AG04450 (cell line): ENCODE results near the gene TOR4A. TPM values are rescaled to one million over a fixed set of nuclear protein-coding genes. Genes with fewer than 3 reads are reported as not detected.

ENCODE experiments used
- CTCF ChIA-PET: fragments of 300-600, 350-600 bp; formaldehyde crosslinking; extraction: SDS; loops from one replicate; lab custom pipeline; 2022; ENCODE audit warnings: antibody characterized with exemption, inconsistent platforms; lab: Charles Lee
- POLR2A ChIA-PET: fragments of 350-600 bp; formaldehyde crosslinking; extraction: SDS; loops from one replicate; lab custom pipeline; 2021; ENCODE audit warnings: antibody characterized with exemption, inconsistent platforms; lab: Yijun Ruan, JAX
- DNase-seq: peaks from one replicate; pipeline ENCODE4 v3.0.0-alpha.2; 2011; ENCODE audit warnings: low read depth, low spot score
- H3K27ac ChIP-seq: one replicate; pipeline ENCODE4 v1.5.1; 2012; ENCODE audit warnings: low read depth, low read length, control low read depth
- H3K27me3 ChIP-seq: one replicate; pipeline ENCODE4 v1.6.0; 2012; ENCODE audit warnings: low read length; ENCODE audit not compliant: control insufficient read depth, insufficient read depth
- H3K4me3 ChIP-seq: 2 replicates; pipeline ENCODE4 v1.5.1; 2011; ENCODE audit warnings: mild to moderate bottlenecking, low read depth, low read length, control low read depth
- H3K9me3 ChIP-seq: 2 replicates; pipeline ENCODE4 v1.5.1; 2012; ENCODE audit warnings: low read length; ENCODE audit not compliant: control insufficient read depth, insufficient read depth
- polyA plus RNA-seq: library from polyadenylated mRNA; depleted of rRNA; stranded (reverse); fragments of >200 nt; gene quantifications from 2 replicates; pipeline ENCODE4 v1.2.3, GENCODE V29; 2011
- TF ChIP-seq, protein P1 (sequence below): IDR thresholded peaks from 2 replicates; pipeline ENCODE4 v1.5.1; 2011; ENCODE audit warnings: low read depth, low read length, control low read depth, inconsistent platforms

Gene TOR4A
- polyA plus RNA-seq, 1 experiment: 14.1 TPM

GRCh38 chr9:137297966-137298365, 20.4 kb downstream of the TOR4A start:
- CTCF ChIA-PET: interaction anchor here (0.6 kb wide), 1 partner anchor 803 kb away, joined by 3 read pairs; no protein-coding TSS in a partner anchor
- no peak overlapping the region for H3K27ac ChIP-seq
- TF ChIP-seq, protein P1, sequence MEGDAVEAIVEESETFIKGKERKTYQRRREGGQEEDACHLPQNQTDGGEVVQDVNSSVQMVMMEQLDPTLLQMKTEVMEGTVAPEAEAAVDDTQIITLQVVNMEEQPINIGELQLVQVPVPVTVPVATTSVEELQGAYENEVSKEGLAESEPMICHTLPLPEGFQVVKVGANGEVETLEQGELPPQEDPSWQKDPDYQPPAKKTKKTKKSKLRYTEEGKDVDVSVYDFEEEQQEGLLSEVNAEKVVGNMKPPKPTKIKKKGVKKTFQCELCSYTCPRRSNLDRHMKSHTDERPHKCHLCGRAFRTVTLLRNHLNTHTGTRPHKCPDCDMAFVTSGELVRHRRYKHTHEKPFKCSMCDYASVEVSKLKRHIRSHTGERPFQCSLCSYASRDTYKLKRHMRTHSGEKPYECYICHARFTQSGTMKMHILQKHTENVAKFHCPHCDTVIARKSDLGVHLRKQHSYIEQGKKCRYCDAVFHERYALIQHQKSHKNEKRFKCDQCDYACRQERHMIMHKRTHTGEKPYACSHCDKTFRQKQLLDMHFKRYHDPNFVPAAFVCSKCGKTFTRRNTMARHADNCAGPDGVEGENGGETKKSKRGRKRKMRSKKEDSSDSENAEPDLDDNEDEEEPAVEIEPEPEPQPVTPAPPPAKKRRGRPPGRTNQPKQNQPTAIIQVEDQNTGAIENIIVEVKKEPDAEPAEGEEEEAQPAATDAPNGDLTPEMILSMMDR: no peak
- POLR2A ChIA-PET: interaction anchor here (0.5 kb wide), 1 partner anchor 158 kb away, joined by 7 read pairs; no protein-coding TSS in a partner anchor
- H3K9me3 ChIP-seq: peaks cover 11% of the 10 kb centered on the region
- DNase-seq: no peak
- no peak overlapping the region for H3K4me3 ChIP-seq
- H3K27me3 ChIP-seq: peaks cover 39% of the 10 kb centered on the region

- no peak for DNase-seq
- TF ChIP-seq, protein P1: no peak
- Histone ChIP-seq H3K4me3 (no peak overlapping the region), H3K27me3 (peaks cover 39% of the 10 kb centered on the region), H3K27ac (no peak overlapping the region), H3K9me3 (peaks cover 11% of the 10 kb centered on the region)
- ChIA-PET POLR2A (interaction anchor here (0.5 kb wide), 1 partner anchor 158 kb away, joined by 7 read pairs; no protein-coding TSS in a partner anchor), CTCF (no interaction called here)
These were observed 21.1 kb downstream of the TOR4A start for GRCh38 chr9:137298401-137299202.

GRCh38 chr9:137299203-137299565, 21.7 kb downstream of the TOR4A start:
- Histone ChIP-seq H3K27ac (no peak overlapping the region), H3K27me3 (peaks cover 39% of the 10 kb centered on the region), H3K4me3 (no peak overlapping the region), H3K9me3 (peaks cover 9% of the 10 kb centered on the region)
- TF ChIP-seq, protein P1: no peak
- no peak for DNase-seq
- POLR2A ChIA-PET: no interaction called here
- CTCF ChIA-PET: interaction anchor here (0.7 kb wide), 1 partner anchor 110 kb away, joined by 3 read pairs; no protein-coding TSS in a partner anchor

GRCh38 chr9:137299938-137300337, 22.4 kb downstream of the TOR4A start:
- POLR2A ChIA-PET: no interaction called here
- Histone ChIP-seq H3K9me3 (peaks cover 2% of the 10 kb centered on the region; the same call in 1 of the 2 replicates), H3K27ac (no peak overlapping the region), H3K27me3 (peaks cover 36% of the 10 kb centered on the region), H3K4me3 (no peak overlapping the region)
- TF ChIP-seq, protein P1: no peak
- DNase-seq: no peak
- CTCF ChIA-PET: interaction anchor here (0.7 kb wide), 1 partner anchor 110 kb away, joined by 3 read pairs; no protein-coding TSS in a partner anchor

DNA sequence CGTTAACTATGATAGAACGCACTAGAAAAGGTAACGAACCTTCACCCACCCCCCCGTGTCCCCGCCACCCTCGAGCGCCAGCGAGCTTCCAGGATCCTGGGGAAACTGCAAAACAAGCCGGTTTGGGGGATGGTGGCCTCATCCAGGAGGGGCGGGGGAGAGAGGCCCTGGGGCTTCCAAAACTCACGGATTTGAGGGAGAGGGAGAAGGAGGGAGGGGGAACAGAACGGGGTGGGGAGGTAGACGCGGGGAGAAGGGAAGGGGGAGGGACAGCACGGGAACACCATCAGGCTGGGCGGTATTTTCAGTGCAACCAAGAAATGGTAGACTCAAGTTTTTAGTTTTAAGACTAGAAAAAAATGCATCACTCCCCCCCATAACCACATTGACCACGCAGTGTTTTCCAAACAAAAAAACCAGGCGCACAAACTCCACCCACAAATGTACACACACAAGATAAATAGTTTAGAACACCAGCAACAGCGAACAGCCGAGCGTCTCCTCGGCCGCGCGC, 23.1 kb downstream of the TOR4A start:
- no peak for DNase-seq
- CTCF ChIA-PET: no interaction called here
- Histone ChIP-seq H3K4me3 (peak overlapping the region; percentile 40), H3K9me3 (no peaks in the 10 kb centered on the region; the same call in 1 of the 2 replicates), H3K27ac (no peak overlapping the region), H3K27me3 (peaks cover 36% of the 10 kb centered on the region)
- POLR2A ChIA-PET: no interaction called here
- TF ChIP-seq, protein P1: no peak
